ENCODE data around the gene KIF4A.

Gene KIF4A

DNA sequence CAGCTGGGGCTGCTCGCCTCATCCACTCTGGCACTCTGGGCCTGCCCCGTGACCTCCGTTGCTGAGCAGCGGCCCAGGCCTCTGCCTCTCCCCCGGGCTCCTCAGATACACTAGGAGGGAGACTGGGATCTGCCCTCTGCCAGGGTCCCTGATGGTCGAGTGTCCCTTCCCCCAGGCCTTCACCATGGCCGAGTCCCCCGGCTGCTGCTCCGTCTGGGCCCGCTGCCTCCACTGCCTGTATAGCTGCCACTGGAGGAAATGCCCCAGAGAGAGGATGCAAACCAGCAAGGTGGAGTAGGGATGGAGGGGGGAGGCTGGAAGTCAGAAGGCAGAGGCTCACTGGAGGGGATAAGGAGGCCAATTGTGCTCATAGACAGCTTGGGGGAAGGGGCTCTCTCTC lies 134.9 kb downstream of the KIF4A start:
- TF ChIP-seq, protein P1, sequence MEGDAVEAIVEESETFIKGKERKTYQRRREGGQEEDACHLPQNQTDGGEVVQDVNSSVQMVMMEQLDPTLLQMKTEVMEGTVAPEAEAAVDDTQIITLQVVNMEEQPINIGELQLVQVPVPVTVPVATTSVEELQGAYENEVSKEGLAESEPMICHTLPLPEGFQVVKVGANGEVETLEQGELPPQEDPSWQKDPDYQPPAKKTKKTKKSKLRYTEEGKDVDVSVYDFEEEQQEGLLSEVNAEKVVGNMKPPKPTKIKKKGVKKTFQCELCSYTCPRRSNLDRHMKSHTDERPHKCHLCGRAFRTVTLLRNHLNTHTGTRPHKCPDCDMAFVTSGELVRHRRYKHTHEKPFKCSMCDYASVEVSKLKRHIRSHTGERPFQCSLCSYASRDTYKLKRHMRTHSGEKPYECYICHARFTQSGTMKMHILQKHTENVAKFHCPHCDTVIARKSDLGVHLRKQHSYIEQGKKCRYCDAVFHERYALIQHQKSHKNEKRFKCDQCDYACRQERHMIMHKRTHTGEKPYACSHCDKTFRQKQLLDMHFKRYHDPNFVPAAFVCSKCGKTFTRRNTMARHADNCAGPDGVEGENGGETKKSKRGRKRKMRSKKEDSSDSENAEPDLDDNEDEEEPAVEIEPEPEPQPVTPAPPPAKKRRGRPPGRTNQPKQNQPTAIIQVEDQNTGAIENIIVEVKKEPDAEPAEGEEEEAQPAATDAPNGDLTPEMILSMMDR (IDR thresholded peaks at IDR 0.05): no peak
- no peak for TF ChIP-seq ZFX (IDR thresholded peaks at IDR 0.05; ENCODE audit: borderline replicate concordance)

DNA sequence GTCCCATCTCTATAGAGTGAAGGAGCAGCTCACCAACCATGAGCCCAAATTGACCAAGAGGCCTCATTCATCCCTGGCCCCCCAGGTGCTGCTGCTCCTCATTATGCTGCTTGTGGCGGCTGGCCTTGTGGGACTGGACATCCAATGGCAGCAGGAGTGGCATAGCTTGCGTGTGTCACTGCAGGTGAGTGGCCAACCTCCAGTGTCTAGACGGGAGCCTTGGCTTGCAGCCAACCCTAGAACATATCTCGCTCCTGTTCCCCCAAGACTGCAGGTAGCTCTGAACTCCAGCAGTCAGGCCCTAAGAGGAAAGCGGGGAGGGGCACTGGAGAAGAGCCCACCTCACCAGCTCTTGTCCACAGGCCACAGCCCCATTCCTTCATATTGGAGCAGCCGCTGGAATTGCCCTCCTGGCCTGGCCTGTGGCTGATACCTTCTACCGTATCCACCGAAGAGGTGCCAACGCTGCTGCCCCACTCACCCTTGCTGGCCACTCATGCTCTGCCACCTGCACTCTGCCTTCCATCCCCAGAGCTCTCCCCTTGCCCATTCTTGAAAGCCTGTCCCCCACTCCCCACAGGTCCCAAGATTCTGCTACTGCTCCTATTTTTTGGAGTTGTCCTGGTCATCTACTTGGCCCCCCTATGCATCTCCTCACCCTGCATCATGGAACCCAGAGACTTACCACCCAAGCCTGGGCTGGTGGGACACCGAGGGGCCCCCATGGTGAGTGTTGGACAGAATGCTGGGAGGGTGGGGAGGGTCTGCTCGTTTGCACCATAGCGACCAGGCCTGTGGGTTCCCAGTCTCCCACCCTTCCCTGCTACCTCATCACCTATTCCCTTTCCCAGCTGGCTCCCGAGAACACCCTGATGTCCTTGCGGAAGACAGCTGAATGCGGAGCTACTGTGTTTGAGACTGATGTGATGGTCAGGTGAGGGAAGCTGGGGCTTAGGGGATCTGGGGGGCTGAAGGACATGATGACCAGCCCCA lies 136.7 kb downstream of the KIF4A start:
- H3K27ac ChIP-seq: no peak overlapping the region
- TF ChIP-seq, protein P1 (IDR thresholded peaks at IDR 0.05): no peak
- no peak for TF ChIP-seq ZFX (IDR thresholded peaks at IDR 0.05; ENCODE audit: borderline replicate concordance)

More for the DNA sequence above, 134.9 kb downstream of the KIF4A start:
- H3K27ac ChIP-seq: no peak overlapping the region

GRCh38 chrX:70427365-70427764 lies 137.5 kb downstream of the KIF4A start:
- H3K27ac ChIP-seq: no peak overlapping the region
- no peak for TF ChIP-seq ZFX (IDR thresholded peaks at IDR 0.05; ENCODE audit: borderline replicate concordance)
- TF ChIP-seq, protein P1 (IDR thresholded peaks at IDR 0.05): no peak

GRCh38 chrX:70429759-70430158 lies 139.9 kb downstream of the KIF4A start:
- no peak overlapping the region for H3K27ac ChIP-seq
- no peak for TF ChIP-seq ZFX (IDR thresholded peaks at IDR 0.05; ENCODE audit: borderline replicate concordance)

GRCh38 chrX:70432936-70433847 lies 143.3 kb downstream of the KIF4A start:
- peak overlapping the region; percentile 73 for H3K27ac ChIP-seq
- TF ChIP-seq, protein P1 (IDR thresholded peaks at IDR 0.05): no peak
- TF ChIP-seq ZFX (IDR thresholded peaks at IDR 0.05; ENCODE audit: borderline replicate concordance): no peak

- peak overlapping the region; percentile 73 for H3K27ac ChIP-seq
- no peak for TF ChIP-seq ZFX (IDR thresholded peaks at IDR 0.05; ENCODE audit: borderline replicate concordance)
- TF ChIP-seq, protein P1 (IDR thresholded peaks at IDR 0.05): peak; percentile 77
These were observed 144.0 kb downstream of the KIF4A start for GRCh38 chrX:70433848-70434351.

DNA sequence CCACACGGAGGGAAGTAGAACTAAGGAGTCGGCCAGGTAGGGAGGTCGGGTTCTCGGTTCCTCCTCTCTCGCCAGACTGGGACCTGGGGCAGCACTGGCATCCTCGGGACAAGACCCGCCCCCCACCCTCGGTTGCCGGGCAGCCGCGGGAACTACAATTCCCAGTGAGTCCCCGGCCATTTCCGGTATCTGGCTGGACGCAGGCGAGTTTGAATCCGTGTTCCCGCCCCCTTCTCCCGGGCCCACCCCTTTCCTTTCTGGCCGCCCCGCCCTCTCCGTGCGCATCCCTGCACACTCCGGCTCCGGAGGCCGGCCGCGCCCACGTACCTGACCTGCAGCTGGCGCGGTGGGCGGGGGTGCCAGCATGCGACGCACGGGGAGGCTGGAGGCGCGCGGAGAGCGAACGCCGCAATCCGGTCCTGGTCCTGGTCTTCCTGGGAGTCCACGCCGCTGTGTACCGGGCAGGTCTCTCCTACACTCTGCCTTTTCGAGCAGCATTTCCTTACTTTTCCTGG lies 144.5 kb downstream of the KIF4A start:
- TF ChIP-seq ZFX (IDR thresholded peaks at IDR 0.05; ENCODE audit: borderline replicate concordance): no peak
- TF ChIP-seq, protein P1 (IDR thresholded peaks at IDR 0.05): no peak
- peak overlapping the region; percentile 73 for H3K27ac ChIP-seq

Data from 22Rv1 (cell line).